ENCODE results near the gene TAAR8.
A peak's percentile ranks its signal among the peaks of the same experiment; 100 is the strongest.
"Not testable (repeated sequence)": the region's sequence is repeated elsewhere in the genome, so short reads cannot be mapped to it uniquely, and the experiment has no call there.

The TAAR8 gene

DNA sequence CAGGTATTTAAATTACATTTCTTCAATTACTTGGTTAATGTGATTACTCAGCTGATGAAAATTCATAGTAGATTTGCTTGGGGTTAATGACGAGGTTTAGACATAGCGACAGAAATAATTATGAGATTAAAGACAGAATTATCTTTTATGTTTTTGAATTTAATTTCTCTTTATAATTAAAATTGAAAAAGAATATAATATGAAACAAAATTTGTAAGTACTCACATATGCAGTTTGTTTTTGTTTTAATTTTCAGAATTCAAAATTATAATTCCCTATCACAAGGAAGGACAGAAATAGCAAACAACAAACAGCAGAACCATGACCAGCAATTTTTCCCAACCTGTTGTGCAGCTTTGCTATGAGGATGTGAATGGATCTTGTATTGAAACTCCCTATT lies at the start of gene TAAR8:
Gene TAAR8 (plus strand): TSS at position 301 of the 400 bp plus-strand sequence. CDS start 21 bp downstream, at position 322.
- DNase-seq, result no peak

GRCh38 chr6:132504757-132505156 lies 47.7 kb upstream of the TAAR8 start:
- no peak for DNase-seq

- no peak for DNase-seq
Observed at GRCh38 chr6:132505158-132505557, 47.3 kb upstream of the TAAR8 start.

DNA sequence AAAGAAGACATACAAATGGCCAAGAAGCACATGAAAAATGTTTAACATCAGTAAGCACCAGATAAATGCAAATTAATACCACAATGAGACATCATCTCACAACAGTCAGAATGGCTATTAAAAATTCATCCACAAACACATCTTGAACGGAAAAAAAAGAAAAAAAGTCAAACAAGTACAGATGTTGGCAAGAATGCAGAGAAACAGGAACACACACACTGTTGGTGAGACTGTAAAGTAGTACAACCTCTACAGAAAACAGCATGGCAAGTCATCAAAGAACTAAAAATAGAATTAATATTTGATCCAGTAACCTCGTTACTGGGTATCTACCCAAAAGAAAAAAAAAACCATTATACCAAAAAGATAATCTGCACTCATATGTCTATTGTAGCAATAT lies 46.0 kb upstream of the TAAR8 start:
- no peak for DNase-seq

DNA sequence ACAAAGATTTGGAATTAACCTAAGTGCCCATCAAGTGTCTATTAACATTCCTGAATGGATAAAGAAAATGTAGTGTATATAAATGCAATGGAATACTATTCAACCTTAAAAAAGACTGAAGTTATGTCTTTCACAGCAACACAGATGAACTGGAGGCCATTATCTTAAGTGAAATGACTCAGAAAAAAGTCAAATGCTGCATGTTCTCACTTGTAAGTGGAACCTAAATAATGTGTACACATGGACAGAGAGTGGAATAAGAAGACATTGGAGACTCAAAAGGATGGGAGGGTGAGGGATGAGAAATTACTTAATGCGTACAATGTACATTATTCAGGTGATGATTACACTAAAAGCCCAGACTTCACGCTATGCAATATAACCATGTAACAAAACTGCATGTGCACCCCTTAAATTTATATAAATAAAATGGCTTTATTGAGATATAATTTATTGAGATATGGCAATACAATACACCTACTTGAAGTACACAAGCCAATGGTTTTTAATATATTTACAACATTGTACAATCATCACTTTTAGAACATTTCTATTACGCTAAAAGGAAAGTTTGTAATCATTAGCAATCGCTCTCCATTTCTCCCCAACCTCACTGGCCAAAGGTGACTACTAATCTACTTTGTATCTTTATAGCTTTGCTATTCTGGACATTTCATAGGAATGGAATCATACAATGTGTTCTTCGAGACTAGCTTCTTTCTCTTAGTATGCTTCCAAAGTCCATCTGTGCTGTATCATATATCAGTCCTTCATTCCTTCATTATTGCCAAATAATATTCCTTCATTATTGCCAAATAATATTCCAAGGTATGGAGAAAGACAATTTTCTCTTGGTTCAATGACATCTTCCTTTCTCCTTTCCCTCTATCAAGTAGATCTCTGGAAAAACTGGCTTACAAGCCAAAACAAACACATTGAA lies 45.3 kb upstream of the TAAR8 start:
- DNase-seq, result no peak

DNA sequence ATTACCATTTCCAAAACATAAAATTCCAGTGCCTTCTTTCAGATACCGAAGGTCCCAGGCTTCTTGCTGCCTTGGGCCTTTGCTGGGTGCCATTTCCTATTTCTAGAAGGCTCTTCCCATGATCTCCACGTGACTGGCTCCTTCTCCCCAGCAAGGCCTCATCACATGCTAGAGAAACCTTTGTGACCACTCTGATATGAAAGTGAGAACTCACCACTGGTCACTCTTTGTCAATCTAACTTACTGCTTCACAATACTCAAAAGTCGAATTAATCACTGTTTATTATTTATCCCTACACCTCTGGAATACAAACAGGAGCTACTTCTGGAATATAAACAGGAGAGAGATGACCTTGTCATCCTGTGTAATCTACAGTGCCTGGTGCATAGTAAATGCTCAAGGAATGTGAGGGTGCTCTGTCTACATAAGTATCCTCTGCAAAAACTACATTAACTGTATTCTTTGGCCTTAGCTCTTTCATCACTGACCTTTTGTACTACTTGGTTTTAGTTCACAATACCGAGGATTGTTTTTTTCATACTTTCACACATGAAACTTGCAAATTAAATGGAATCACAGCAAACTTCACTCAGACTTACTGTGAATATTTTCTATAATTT lies 41.2 kb upstream of the TAAR8 start:
- DNase-seq, result peak; percentile 30

DNA sequence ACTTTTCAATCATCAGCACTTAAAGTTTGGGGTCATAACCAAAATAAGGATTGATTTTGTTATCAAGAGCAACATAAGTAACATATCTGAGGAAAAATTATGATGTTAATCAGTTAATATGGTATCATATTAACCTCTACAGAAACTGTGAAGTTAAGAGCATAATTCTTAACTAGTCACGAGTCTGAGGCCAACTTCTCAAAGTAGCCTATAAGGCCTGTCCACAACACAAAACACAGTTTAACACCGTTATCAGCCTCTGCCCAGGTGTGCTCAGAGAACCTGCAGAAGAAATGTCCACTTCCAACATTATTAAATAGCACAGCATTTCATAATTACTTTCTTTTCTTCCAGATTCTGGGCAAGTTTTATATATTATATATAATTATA lies 40.6 kb upstream of the TAAR8 start:
- no peak for DNase-seq

- DNase-seq, result no peak
Observed at GRCh38 chr6:132512342-132512637, 40.2 kb upstream of the TAAR8 start.

GRCh38 chr6:132512638-132513632 lies 39.5 kb upstream of the TAAR8 start, which contains the start of gene STX7:
STX7 (minus strand) TSS chr6:132513116; CDS start chr6:132503530, 9,586 bp downstream.
- peak; percentile 82 for DNase-seq

GRCh38 chr6:132513831-132514545 lies 38.5 kb upstream of the TAAR8 start:
- no peak for DNase-seq

- DNase-seq, result no peak
Observed at GRCh38 chr6:132515386-132515785, 37.1 kb upstream of the TAAR8 start.

- DNase-seq, result no peak
Observed at GRCh38 chr6:132520953-132521352, 31.5 kb upstream of the TAAR8 start.

DNA sequence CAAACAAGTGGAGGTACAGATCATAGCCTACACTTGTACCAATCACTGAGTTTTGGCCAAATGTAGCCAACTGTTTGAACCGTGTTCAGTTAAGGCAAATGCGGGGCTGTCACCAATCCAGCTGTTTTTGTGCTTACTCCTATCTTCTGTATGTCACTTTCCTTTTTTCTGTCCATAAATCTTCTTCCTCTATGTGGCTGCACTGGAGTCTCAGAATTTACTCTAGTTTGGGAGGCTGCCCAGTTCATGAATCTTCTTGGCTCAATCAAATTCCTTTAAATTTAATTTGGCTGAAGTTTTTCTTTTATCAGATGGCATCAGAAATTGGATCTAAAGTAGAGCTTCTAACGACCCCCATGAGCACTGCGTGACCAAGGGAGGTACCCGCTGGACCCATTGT lies 27.8 kb upstream of the TAAR8 start:
- DNase-seq, result no peak

DNA sequence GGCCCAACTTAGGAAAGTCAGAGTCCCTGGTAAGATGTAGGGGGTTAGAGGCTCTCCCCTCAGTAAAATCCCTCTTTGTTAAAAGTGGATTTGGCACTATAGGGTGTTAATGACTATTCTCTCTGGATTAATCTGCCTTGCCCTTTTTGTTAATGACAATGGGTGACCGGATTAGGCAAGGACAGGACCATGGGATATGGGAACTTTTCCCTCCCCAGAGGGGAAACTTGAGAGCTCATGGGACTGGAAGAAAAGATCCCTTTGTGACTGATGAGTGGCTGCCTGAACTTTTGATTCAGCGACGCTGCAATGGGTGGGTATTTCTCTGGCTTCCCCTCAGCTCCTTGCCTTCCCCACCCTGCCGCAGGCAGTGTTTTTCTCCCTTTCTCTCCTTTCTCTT lies 26.6 kb upstream of the TAAR8 start:
- DNase-seq, result no peak

- DNase-seq, result no peak
Observed at GRCh38 chr6:132526461-132526860, 26.0 kb upstream of the TAAR8 start.

DNA sequence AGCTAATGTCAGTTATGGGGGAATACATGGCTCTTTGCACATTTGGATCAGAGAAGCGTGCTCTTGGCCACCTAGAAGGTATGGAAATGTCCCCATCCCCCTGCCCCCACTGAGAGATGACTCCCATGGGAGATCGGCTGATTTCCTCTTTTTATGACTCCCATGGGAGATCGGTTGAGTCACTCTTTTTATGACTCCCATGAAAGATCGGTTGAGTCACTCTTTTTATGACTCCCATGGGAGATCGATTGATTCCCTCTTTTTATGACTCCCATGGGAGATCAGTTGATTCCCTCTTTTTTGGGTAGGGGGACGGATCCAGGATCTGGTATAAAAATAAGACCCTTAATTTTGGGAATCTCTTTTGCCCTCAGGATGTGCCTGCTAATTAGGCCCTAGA lies 24.7 kb upstream of the TAAR8 start:
- DNase-seq, result no peak

DNA sequence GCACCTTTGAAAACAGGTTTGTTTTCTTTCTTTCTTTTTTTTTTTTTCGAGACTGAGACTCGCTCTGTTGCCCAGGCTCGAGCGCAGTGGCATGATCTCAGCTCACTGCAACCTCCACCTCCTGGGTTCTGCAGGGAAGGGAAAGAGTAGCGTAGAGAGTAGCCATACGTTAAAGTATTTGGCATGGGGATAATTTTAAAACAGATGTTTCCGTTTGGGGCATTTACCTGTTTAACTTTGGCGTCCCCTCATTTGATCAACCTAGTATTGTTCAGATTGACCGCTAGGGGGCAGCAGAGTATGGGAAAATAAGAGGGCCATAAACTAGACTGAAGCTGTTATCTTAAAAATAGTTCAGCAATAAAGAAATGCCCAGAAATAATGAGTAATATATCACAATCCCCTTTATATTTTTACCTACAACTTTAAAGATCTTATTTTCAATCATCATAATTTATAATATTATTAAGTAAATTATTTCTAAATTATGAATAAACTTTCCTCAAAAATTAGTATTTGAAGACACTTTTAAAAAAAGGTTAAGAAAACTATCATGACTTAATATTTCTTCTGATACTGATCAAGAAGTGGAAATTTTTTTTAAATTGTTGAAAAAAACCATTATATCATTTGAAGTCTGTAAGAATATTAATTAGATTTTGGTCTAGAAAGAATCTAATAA lies 22.0 kb upstream of the TAAR8 start:
- DNase-seq, result no peak

DNA sequence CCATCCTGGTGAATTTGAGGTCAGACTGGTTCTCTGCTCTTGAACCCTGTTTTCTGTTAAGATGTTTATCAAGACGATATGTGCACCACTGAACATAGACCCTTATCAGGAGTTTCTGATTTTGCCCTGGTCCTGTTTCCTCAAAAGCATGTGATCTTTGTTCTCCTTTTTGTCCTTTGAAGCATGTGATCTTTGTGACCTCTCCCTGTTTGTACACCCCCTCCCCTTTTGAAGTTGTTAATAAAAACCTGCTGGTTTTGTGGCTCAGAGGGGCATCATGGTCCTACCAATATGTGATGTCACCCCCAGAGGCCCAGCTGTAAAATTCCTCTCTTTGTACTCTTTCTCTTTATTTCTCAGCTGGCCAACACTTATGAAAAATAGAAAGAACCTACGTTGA lies 17.9 kb upstream of the TAAR8 start:
- not testable (repeated sequence) for DNase-seq

GRCh38 chr6:132537145-132537544 lies 15.3 kb upstream of the TAAR8 start:
- DNase-seq, result no peak

- no peak for DNase-seq
Observed at GRCh38 chr6:132537977-132538376, 14.5 kb upstream of the TAAR8 start, which contains the start of gene TAAR9. TAAR9 (plus strand) TSS chr6:132538277; CDS start chr6:132538290, 13 bp downstream.

DNA sequence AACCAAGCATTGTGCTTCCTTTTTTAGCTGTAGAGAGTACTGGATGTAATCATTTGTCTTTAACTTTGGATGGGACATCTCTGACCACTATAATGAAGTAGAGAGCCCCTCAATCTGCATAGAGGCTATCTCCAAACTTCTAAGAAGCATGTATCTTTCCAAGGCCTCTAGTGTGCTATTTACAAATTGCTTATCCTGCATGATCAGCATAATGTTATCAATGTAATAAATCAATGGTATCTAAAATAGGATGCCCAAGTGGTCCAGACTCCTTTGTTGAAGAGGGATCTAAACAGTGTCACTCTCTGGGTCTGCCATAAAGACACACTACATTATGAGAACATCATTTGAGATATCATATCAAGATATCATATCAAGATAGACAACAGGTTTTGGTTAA lies 7.6 kb upstream of the TAAR8 start:
- DNase-seq, result no peak
